SK-N-SH treated with all-trans-retinoic acid at 6 μM for 48 hours (cell line): Measurements from ENCODE around the gene RASAL2.

ENCODE experiments used
- ATAC-seq: fragments of 200-7000 bp; cut with Tn5 transposase; 3 replicates; pipeline ENCODE4 v1.9.1; 2020; ENCODE audit warnings: mild to moderate bottlenecking, moderate library complexity
- ARNTL ChIP-seq: fragments of 450-650 bp; formaldehyde crosslinking; IDR thresholded peaks from 2 replicates; pipeline ENCODE4 v1.5.0; 2020; ENCODE audit warnings: low read depth, mild to moderate bottlenecking, moderate library complexity, borderline replicate concordance
- BACH2 ChIP-seq: fragments of 250-450 bp; sonication (Bioruptor Pico); IDR thresholded peaks from 2 replicates; pipeline ENCODE4 v1.9.0; 2021; ENCODE audit warnings: mild to moderate bottlenecking, borderline replicate concordance
- CSDC2 ChIP-seq: fragments of 250-450 bp; sonication (Bioruptor Pico); IDR thresholded peaks from 2 replicates; pipeline ENCODE4 v1.5.0; 2020; ENCODE audit warnings: mild to moderate bottlenecking, moderate library complexity
- ESRRG ChIP-seq: fragments of 250-450 bp; sonication (Bioruptor Pico); IDR thresholded peaks from 2 replicates; pipeline ENCODE4 v1.6.1; 2021; ENCODE audit warnings: mild to moderate bottlenecking
- GLIS3 ChIP-seq: fragments of 250-450 bp; sonication (Bioruptor Pico); IDR thresholded peaks from 2 replicates; pipeline ENCODE4 v1.5.0; 2020; ENCODE audit warnings: mild to moderate bottlenecking, moderate library complexity
- ISL1 ChIP-seq: fragments of 250-450 bp; sonication (Bioruptor Pico); IDR thresholded peaks from 2 replicates; pipeline ENCODE4 v2.1.2; 2022; ENCODE audit warnings: mild to moderate bottlenecking, moderate library complexity
- OSR1 ChIP-seq: fragments of 250-450 bp; sonication (Bioruptor Pico); IDR thresholded peaks from 2 replicates; pipeline ENCODE4 v1.8.0; 2022; ENCODE audit warnings: moderate library complexity, mild to moderate bottlenecking, inconsistent platforms
- PPARA ChIP-seq: fragments of 250-450 bp; sonication (Bioruptor Pico); IDR thresholded peaks from 2 replicates; pipeline ENCODE4 v1.5.0; 2020; ENCODE audit warnings: mild to moderate bottlenecking, borderline replicate concordance
- RARB ChIP-seq: fragments of 250-450 bp; sonication (Bioruptor Pico); IDR thresholded peaks from 2 replicates; pipeline ENCODE4 v1.8.0; 2021; ENCODE audit warnings: mild to moderate bottlenecking, moderate library complexity
- SNAI2 ChIP-seq: fragments of 250-450 bp; sonication (Bioruptor Pico); IDR thresholded peaks from 2 replicates; pipeline ENCODE4 v1.5.0; 2020; ENCODE audit warnings: mild to moderate bottlenecking, moderate library complexity
- TCF4 ChIP-seq: fragments of 250-450 bp; sonication (Bioruptor Pico); IDR thresholded peaks from 2 replicates; pipeline ENCODE4 v1.8.0; 2021; ENCODE audit warnings: mild to moderate bottlenecking, moderate library complexity, borderline replicate concordance
- TOX ChIP-seq: fragments of 250-450 bp; sonication (Bioruptor Pico); IDR thresholded peaks from 2 replicates; pipeline ENCODE4 v1.8.0; 2021; ENCODE audit warnings: mild to moderate bottlenecking, moderate library complexity, borderline replicate concordance
- ZC3H10 ChIP-seq: fragments of 250-450 bp; sonication (Bioruptor Pico); IDR thresholded peaks from 2 replicates; pipeline ENCODE4 v1.5.1; 2021; ENCODE audit warnings: mild to moderate bottlenecking, moderate library complexity
- ZFP3 ChIP-seq: fragments of 250-450 bp; sonication (Bioruptor Pico); IDR thresholded peaks from 2 replicates; pipeline ENCODE4 v1.5.0; 2020; ENCODE audit warnings: mild to moderate bottlenecking, moderate library complexity
- ZFP30 ChIP-seq: fragments of 450-650 bp; formaldehyde crosslinking; IDR thresholded peaks from 2 replicates; pipeline ENCODE4 v1.5.0; 2022; ENCODE audit warnings: mild to moderate bottlenecking, moderate library complexity
- ZNF565 ChIP-seq: fragments of 450-650 bp; formaldehyde crosslinking; conservative IDR thresholded peaks from 2 replicates; pipeline ENCODE4 v1.5.0; 2020; ENCODE audit warnings: low read depth, mild to moderate bottlenecking, moderate library complexity
- ZNF8 ChIP-seq: fragments of 450-650 bp; formaldehyde crosslinking; IDR thresholded peaks from 2 replicates; pipeline ENCODE4 v1.5.0; 2020; ENCODE audit warnings: mild to moderate bottlenecking, moderate library complexity
- TF ChIP-seq, protein P1 (sequence below): fragments of 250-450 bp; sonication (Bioruptor Pico); IDR thresholded peaks from 2 replicates; pipeline ENCODE4 v1.8.0; 2020; ENCODE audit warnings: mild to moderate bottlenecking, moderate library complexity, borderline replicate concordance
- TF ChIP-seq, protein P2 (sequence below): fragments of 250-450 bp; sonication (Bioruptor Pico); IDR thresholded peaks from 2 replicates; pipeline ENCODE4 v1.5.0; 2020; ENCODE audit warnings: mild to moderate bottlenecking, moderate library complexity
- TF ChIP-seq, protein P3 (sequence below): fragments of 250-450 bp; sonication (Bioruptor Pico); IDR thresholded peaks from 2 replicates; pipeline ENCODE4 v1.5.1; 2020; ENCODE audit warnings: low read depth, mild to moderate bottlenecking, moderate library complexity
- TF ChIP-seq, protein P4 (sequence below): fragments of 250-450 bp; sonication (Bioruptor Pico); IDR thresholded peaks from 2 replicates; pipeline ENCODE4 v1.5.1; 2021; ENCODE audit warnings: mild to moderate bottlenecking, moderate library complexity
- TF ChIP-seq, protein P5 (sequence below): fragments of 250-450 bp; sonication (Bioruptor Pico); IDR thresholded peaks from 2 replicates; pipeline ENCODE4 v1.8.0; 2021; ENCODE audit warnings: low read depth, mild to moderate bottlenecking, moderate library complexity, borderline replicate concordance

The RASAL2 gene

DNA sequence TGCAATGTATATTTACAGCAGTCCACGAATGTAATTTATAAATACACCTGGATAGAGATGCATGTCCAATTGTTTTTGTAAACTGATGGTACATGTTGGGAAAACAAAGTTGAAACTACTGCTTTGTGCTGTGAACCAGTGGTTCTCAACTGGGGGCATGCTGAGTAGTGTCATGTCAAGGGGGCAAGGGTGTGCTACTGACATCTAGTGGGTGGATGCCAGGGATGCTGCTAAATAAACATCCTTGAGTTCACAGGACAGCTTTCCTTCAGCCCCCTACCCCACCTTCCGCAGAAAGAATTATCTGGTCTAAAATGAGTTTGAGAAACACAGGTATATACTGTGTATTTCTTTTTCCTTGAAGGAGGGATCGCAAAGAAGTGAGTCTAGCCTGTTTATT is 95.9 kb downstream of the RASAL2 start (continued):
- TF ChIP-seq ZFP30 (CRISPR knock-in tag), result no peak
- TF ChIP-seq ESRRG (CRISPR knock-in tag), result no peak
- TF ChIP-seq, protein P1, sequence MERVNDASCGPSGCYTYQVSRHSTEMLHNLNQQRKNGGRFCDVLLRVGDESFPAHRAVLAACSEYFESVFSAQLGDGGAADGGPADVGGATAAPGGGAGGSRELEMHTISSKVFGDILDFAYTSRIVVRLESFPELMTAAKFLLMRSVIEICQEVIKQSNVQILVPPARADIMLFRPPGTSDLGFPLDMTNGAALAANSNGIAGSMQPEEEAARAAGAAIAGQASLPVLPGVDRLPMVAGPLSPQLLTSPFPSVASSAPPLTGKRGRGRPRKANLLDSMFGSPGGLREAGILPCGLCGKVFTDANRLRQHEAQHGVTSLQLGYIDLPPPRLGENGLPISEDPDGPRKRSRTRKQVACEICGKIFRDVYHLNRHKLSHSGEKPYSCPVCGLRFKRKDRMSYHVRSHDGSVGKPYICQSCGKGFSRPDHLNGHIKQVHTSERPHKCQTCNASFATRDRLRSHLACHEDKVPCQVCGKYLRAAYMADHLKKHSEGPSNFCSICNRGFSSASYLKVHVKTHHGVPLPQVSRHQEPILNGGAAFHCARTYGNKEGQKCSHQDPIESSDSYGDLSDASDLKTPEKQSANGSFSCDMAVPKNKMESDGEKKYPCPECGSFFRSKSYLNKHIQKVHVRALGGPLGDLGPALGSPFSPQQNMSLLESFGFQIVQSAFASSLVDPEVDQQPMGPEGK (CRISPR knock-in tag), result no peak
- no peak for TF ChIP-seq ZC3H10 (CRISPR knock-in tag)
- no peak for TF ChIP-seq RARB

DNA sequence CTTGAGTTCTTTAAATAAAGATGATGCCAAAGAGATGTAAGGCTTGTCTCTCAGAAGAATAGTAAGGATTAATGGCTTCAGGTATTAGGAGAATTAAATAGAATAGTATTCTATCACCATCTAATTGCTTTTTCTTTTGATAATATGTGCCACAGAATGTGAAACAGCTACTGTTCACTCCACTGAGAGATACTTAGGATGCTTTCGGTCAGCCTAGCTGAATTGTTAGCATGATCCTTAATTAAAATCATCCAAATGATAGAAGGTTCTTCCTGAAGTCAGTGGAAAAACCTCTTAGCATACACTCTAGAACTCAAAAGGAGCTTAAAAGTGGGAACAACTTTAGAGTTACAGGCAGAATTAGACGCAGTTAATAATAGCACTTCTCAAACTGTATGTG is 97.0 kb downstream of the RASAL2 start:
- TF ChIP-seq, protein P1 (CRISPR knock-in tag), result no peak
- TF ChIP-seq GLIS3 (CRISPR knock-in tag) (no peak), ZNF8 (CRISPR knock-in tag) (no peak), TOX (no peak), ZFP30 (CRISPR knock-in tag) (no peak), PPARA (CRISPR knock-in tag) (no peak), TCF4 (CRISPR knock-in tag) (no peak), SNAI2 (CRISPR knock-in tag) (no peak), ZC3H10 (CRISPR knock-in tag) (no peak), CSDC2 (CRISPR knock-in tag) (no peak), BACH2 (CRISPR knock-in tag) (no peak), ZNF565 (CRISPR knock-in tag) (no peak), OSR1 (CRISPR knock-in tag) (no peak), ESRRG (CRISPR knock-in tag) (no peak), ARNTL (CRISPR knock-in tag) (no peak), RARB (no peak)
- TF ChIP-seq, protein P2, sequence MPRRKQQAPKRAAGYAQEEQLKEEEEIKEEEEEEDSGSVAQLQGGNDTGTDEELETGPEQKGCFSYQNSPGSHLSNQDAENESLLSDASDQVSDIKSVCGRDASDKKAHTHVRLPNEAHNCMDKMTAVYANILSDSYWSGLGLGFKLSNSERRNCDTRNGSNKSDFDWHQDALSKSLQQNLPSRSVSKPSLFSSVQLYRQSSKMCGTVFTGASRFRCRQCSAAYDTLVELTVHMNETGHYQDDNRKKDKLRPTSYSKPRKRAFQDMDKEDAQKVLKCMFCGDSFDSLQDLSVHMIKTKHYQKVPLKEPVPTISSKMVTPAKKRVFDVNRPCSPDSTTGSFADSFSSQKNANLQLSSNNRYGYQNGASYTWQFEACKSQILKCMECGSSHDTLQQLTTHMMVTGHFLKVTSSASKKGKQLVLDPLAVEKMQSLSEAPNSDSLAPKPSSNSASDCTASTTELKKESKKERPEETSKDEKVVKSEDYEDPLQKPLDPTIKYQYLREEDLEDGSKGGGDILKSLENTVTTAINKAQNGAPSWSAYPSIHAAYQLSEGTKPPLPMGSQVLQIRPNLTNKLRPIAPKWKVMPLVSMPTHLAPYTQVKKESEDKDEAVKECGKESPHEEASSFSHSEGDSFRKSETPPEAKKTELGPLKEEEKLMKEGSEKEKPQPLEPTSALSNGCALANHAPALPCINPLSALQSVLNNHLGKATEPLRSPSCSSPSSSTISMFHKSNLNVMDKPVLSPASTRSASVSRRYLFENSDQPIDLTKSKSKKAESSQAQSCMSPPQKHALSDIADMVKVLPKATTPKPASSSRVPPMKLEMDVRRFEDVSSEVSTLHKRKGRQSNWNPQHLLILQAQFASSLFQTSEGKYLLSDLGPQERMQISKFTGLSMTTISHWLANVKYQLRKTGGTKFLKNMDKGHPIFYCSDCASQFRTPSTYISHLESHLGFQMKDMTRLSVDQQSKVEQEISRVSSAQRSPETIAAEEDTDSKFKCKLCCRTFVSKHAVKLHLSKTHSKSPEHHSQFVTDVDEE (CRISPR knock-in tag), result no peak
- TF ChIP-seq, protein P3, sequence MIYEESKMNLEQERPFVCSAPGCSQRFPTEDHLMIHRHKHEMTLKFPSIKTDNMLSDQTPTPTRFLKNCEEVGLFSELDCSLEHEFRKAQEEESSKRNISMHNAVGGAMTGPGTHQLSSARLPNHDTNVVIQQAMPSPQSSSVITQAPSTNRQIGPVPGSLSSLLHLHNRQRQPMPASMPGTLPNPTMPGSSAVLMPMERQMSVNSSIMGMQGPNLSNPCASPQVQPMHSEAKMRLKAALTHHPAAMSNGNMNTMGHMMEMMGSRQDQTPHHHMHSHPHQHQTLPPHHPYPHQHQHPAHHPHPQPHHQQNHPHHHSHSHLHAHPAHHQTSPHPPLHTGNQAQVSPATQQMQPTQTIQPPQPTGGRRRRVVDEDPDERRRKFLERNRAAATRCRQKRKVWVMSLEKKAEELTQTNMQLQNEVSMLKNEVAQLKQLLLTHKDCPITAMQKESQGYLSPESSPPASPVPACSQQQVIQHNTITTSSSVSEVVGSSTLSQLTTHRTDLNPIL (CRISPR knock-in tag), result no peak
- TF ChIP-seq, protein P4, sequence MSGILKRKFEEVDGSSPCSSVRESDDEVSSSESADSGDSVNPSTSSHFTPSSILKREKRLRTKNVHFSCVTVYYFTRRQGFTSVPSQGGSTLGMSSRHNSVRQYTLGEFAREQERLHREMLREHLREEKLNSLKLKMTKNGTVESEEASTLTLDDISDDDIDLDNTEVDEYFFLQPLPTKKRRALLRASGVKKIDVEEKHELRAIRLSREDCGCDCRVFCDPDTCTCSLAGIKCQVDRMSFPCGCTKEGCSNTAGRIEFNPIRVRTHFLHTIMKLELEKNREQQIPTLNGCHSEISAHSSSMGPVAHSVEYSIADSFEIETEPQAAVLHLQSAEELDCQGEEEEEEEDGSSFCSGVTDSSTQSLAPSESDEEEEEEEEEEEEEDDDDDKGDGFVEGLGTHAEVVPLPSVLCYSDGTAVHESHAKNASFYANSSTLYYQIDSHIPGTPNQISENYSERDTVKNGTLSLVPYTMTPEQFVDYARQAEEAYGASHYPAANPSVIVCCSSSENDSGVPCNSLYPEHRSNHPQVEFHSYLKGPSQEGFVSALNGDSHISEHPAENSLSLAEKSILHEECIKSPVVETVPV (CRISPR knock-in tag), result no peak

DNA sequence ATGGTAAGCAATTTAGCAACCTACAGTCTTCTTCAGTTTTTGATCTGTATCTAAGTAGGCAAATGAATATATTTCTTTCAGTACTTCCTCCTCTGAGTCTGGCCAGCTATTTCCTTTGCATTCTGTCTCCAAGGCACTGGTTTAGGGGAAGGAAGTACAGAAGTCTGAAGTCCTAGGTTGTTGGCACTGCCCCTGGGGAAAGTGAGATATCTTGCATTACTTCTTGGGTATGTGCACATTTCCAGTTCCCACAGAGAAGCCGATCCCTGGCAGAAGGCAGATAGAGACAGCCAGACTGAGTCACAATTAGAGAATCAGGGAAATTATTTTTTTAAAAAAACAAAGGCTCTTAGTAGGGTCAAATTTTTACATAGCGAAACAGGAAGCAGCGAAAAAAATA is 98.8 kb downstream of the RASAL2 start:
- ATAC-seq, result peak; percentile 79
- no peak for TF ChIP-seq TCF4 (CRISPR knock-in tag)
- TF ChIP-seq, protein P2 (CRISPR knock-in tag), result no peak
- TF ChIP-seq, protein P4 (CRISPR knock-in tag), result no peak
- no peak for TF ChIP-seq BACH2 (CRISPR knock-in tag)
- no peak for TF ChIP-seq ZFP30 (CRISPR knock-in tag)
- TF ChIP-seq ARNTL (CRISPR knock-in tag), result no peak
- TF ChIP-seq ISL1 (CRISPR knock-in tag), result no peak
- TF ChIP-seq, protein P5, sequence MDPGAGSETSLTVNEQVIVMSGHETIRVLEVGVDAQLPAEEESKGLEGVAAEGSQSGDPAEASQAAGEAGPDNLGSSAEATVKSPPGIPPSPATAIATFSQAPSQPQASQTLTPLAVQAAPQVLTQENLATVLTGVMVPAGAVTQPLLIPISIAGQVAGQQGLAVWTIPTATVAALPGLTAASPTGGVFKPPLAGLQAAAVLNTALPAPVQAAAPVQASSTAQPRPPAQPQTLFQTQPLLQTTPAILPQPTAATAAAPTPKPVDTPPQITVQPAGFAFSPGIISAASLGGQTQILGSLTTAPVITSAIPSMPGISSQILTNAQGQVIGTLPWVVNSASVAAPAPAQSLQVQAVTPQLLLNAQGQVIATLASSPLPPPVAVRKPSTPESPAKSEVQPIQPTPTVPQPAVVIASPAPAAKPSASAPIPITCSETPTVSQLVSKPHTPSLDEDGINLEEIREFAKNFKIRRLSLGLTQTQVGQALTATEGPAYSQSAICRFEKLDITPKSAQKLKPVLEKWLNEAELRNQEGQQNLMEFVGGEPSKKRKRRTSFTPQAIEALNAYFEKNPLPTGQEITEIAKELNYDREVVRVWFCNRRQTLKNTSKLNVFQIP, result no peak
- TF ChIP-seq GLIS3 (CRISPR knock-in tag), result no peak
- TF ChIP-seq ZNF8 (CRISPR knock-in tag), result no peak
- TF ChIP-seq ZFP3 (CRISPR knock-in tag), result no peak
- TF ChIP-seq RARB, result no peak

More for the DNA sequence above, 97.0 kb downstream of the RASAL2 start:
- no peak for ATAC-seq
